GM12878 (cell line): Measurements from ENCODE around the gene CACNA1D. TPM values are rescaled to one million over a fixed set of nuclear protein-coding genes. Genes with fewer than 3 reads are reported as not detected.

ENCODE experiments used
- ATAC-seq: fragments of 200-7000 bp; cut with Tn5 transposase; 3 replicates; pipeline ENCODE4 v1.9.1; 2020; ENCODE audit warnings: mild to moderate bottlenecking, moderate library complexity
- BruUV-seq: library from RNA; stranded (reverse); fragments of 400-500 nt; replicated peaks from 2 replicates; lab custom pipeline; 2021; lab: Mats Ljungman, UMichigan
- CTCF ChIA-PET: fragments of 300-600 bp; sonication (Branson Sonifier 250); formaldehyde crosslinking; extraction: SDS; loops from one replicate; lab custom pipeline; 2021; ENCODE audit warnings: inconsistent platforms; lab: Yijun Ruan, JAX
- POLR2A ChIA-PET: fragments of 350-600 bp; formaldehyde crosslinking; extraction: SDS; loops from one replicate; lab custom pipeline; 2021; ENCODE audit warnings: inconsistent platforms; lab: Charles Lee
- RAD21 ChIA-PET: fragments of 300-600 bp; sonication (Branson Sonifier 250); formaldehyde crosslinking; loops from one replicate; lab custom pipeline; 2023; ENCODE audit warnings: antibody characterized with exemption; ENCODE audit not compliant: unreplicated experiment; lab: Charles Lee
- SMC1A ChIA-PET: fragments of 300-600 bp; sonication (Branson Sonifier 250); formaldehyde crosslinking; loops from one replicate; lab custom pipeline; 2023; ENCODE audit not compliant: unreplicated experiment, uncharacterized antibody; lab: Charles Lee
- DNase-seq: peaks from one replicate; pipeline ENCODE4 v3.0.0-alpha.2; 2011; ENCODE audit warnings: low read depth, low spot score
- FAIRE-seq: peaks from 3 replicates; lab custom pipeline; 2011; peaks lifted over from hg19 to GRCh38; lab: Jason Lieb, UNC
- H2AFZ ChIP-seq: 2 replicates; pipeline ENCODE4 v1.6.0; 2011; ENCODE audit warnings: low read depth, low read length, control low read depth; ENCODE audit not compliant: control insufficient read depth
- H3K27ac ChIP-seq: 2 replicates; pipeline ENCODE4 v1.5.1; 2011; ENCODE audit warnings: control low read depth; ENCODE audit not compliant: control insufficient read depth, insufficient read depth
- H3K27me3 ChIP-seq, 2 experiments: replicated peaks in 1 of 2; 2 replicates each; pipeline versions ENCODE4 v1.6.0 to v1.6.1; 2011; ENCODE audit warnings: low read length in 1 of 2; ENCODE audit not compliant: control insufficient read depth in 2 of 2, insufficient read depth in 2 of 2
- H3K36me3 ChIP-seq, 2 experiments: 2 replicates each; pipeline ENCODE4 v1.5.1; 2011; ENCODE audit warnings: low read length in 1 of 2; ENCODE audit not compliant: control insufficient read depth in 2 of 2, insufficient read depth in 2 of 2
- H3K4me1 ChIP-seq: 2 replicates; pipeline ENCODE4 v1.6.1; 2011; ENCODE audit warnings: mild to moderate bottlenecking, low read length, moderate library complexity, mixed read lengths; ENCODE audit not compliant: control insufficient read depth, insufficient read depth
- H3K4me2 ChIP-seq: 2 replicates; pipeline ENCODE4 v1.6.0; 2011; ENCODE audit warnings: control low read depth; ENCODE audit not compliant: control insufficient read depth, insufficient read depth
- H3K4me3 ChIP-seq: fragments of 200-600 bp; sonication (generic); 2 replicates; pipeline ENCODE4 v1.5.1; 2016
- H3K79me2 ChIP-seq: 2 replicates; pipeline ENCODE4 v1.6.0; 2011; ENCODE audit warnings: low read length; ENCODE audit not compliant: control insufficient read depth, insufficient read depth
- H3K9ac ChIP-seq: 2 replicates; pipeline ENCODE4 v1.8.0; 2011; ENCODE audit warnings: low read length, control low read depth, mixed read lengths; ENCODE audit not compliant: control insufficient read depth, insufficient read depth
- H3K9me3 ChIP-seq: replicated peaks from 3 replicates; pipeline ENCODE4 v1.5.1; 2011; ENCODE audit warnings: mild to moderate bottlenecking, low read length; ENCODE audit not compliant: control insufficient read depth, insufficient read depth
- H4K20me1 ChIP-seq: 2 replicates; pipeline ENCODE4 v1.6.0; 2011; ENCODE audit not compliant: control insufficient read depth, insufficient read depth
- ATF3 ChIP-seq: IDR thresholded peaks from 2 replicates; pipeline ENCODE4 v1.6.1; 2011; ENCODE audit warnings: low read depth, mild to moderate bottlenecking, low read length, moderate library complexity, borderline replicate concordance; ENCODE audit errors: extremely low read depth
- BHLHE40 ChIP-seq, 2 experiments: fragments of 450-650 bp in 1 of 2; IDR thresholded peaks; 2 replicates each; pipeline ENCODE4 v1.6.1; 2011 to 2017; ENCODE audit warnings: low read depth in 2 of 2, borderline replicate concordance in 1 of 2, improper control_type of control experiment in 1 of 2, low read length in 1 of 2, mild to moderate bottlenecking in 1 of 2
- BRCA1 ChIP-seq: IDR thresholded peaks from 2 replicates; pipeline ENCODE4 v1.6.1; 2011; ENCODE audit warnings: low read depth, low read length, improper control_type of control experiment
- CEBPB ChIP-seq, 2 experiments: fragments of 150-350 bp in 1 of 2; IDR thresholded peaks; 2 replicates each; pipeline ENCODE4 v1.6.1; 2012 to 2014; ENCODE audit warnings: low read depth in 2 of 2, low read length in 2 of 2, borderline replicate concordance in 1 of 2, inconsistent platforms in 1 of 2
- CREM ChIP-seq: IDR thresholded peaks from 2 replicates; pipeline ENCODE4 v1.6.1; 2014; ENCODE audit warnings: antibody characterized with exemption, low read depth
- GATAD2B ChIP-seq: fragments of 450-650 bp; conservative IDR thresholded peaks from 2 replicates; pipeline ENCODE4 v1.6.1; 2017; ENCODE audit warnings: low read depth, mild to moderate bottlenecking, moderate library complexity
- IRF3 ChIP-seq: fragments of 450-650 bp; IDR thresholded peaks from 2 replicates; pipeline ENCODE4 v1.6.1; 2014; ENCODE audit warnings: mild to moderate bottlenecking
- KAT2A ChIP-seq: conservative IDR thresholded peaks from 2 replicates; pipeline ENCODE4 v1.6.1; 2011; ENCODE audit warnings: low read depth, low read length; ENCODE audit not compliant: control insufficient read depth
- NBN ChIP-seq: fragments of 450-650 bp; IDR thresholded peaks from 2 replicates; pipeline ENCODE4 v1.6.1; 2016
- RAD21 ChIP-seq: IDR thresholded peaks from 2 replicates; pipeline ENCODE4 v1.6.1; 2011; ENCODE audit warnings: mild to moderate bottlenecking, low read depth, low read length, moderate library complexity; ENCODE audit not compliant: insufficient read depth
- RB1 ChIP-seq: fragments of 450-650 bp; formaldehyde crosslinking; IDR thresholded peaks from 2 replicates; pipeline ENCODE4 v1.6.1; 2017; ENCODE audit warnings: mild to moderate bottlenecking, borderline replicate concordance
- RFX5 ChIP-seq: IDR thresholded peaks from 2 replicates; pipeline ENCODE4 v1.6.1; 2011; ENCODE audit warnings: low read depth, low read length, improper control_type of control experiment
- TAF1 ChIP-seq: IDR thresholded peaks from 2 replicates; pipeline ENCODE4 v1.6.1; 2011; ENCODE audit warnings: mild to moderate bottlenecking, low read depth, low read length, borderline replicate concordance
- TARDBP ChIP-seq: IDR thresholded peaks from 2 replicates; pipeline ENCODE4 v1.6.1; 2016; ENCODE audit warnings: borderline replicate concordance
- ZSCAN29 ChIP-seq: fragments of 450-650 bp; IDR thresholded peaks from 2 replicates; pipeline ENCODE4 v1.6.1; 2017; ENCODE audit warnings: mild to moderate bottlenecking, moderate library complexity
- whole genome bisulfite sequencing: methylation state at CpG from one replicate; pipeline ENCODE4 v1.1.6; 2016; ENCODE audit warnings: low lambda C conversion rate; ENCODE audit not compliant: insufficient replicate concordance, insufficient coverage; ENCODE audit errors: missing lambda C conversion rate; 5-methylcytosine and 5-hydroxymethylcytosine counted together
- in situ Hi-C: fragments of 300-500 bp; cut with MboI; formaldehyde crosslinking; loops from 9 replicates; pipeline ENCODE4 v1.14.3; 2018; ENCODE audit warnings: mixed read lengths
- intact Hi-C: fragments of 100-400 bp; cut with micrococcal nuclease; formaldehyde crosslinking; loops from one replicate; pipeline ENCODE4 v1.14.2; 2022; ENCODE audit not compliant: unreplicated experiment
- polyA plus RNA-seq, 11 experiments: library from polyadenylated mRNA; depleted of rRNA in 4 of 11; unstranded in 6 of 11; stranded (reverse) in 5 of 11; fragments of >200 nt; fragmentation: Nextera tagmentation in 4 of 11; fragmentation: Illumina TruSeq in 1 of 11; extraction: Ambion mirVana in 4 of 11; extraction: Trizol in 1 of 11; gene quantifications; 1 replicate in 1 of 11; 2 replicates in 10 of 11; pipeline versions ENCODE4 v1.2.1 to v1.2.3, GENCODE V29; 2011 to 2016; ENCODE audit warnings: inconsistent platforms in 2 of 11, missing spikeins in 2 of 11, low read depth in 1 of 11
- total RNA-seq, 4 experiments: library from RNA; depleted of rRNA in 3 of 4; stranded (reverse); fragments of >200 nt in 3 of 4; fragmentation: Illumina TruSeq in 1 of 4; extraction: Trizol in 1 of 4; gene quantifications; 2 replicates each; pipeline versions ENCODE4 v1.2.1 to v1.2.3, GENCODE V29; 2013 to 2021
- TF ChIP-seq, protein P1 (sequence below), 3 experiments: IDR thresholded peaks in 2 of 3; conservative IDR thresholded peaks in 1 of 3; 2 replicates each; pipeline ENCODE4 v1.5.1; 2011; ENCODE audit warnings: low read depth in 3 of 3, low read length in 3 of 3, mild to moderate bottlenecking in 3 of 3, control low read depth in 2 of 3, moderate library complexity in 2 of 3, inconsistent platforms in 1 of 3, mixed read lengths in 1 of 3; ENCODE audit not compliant: control insufficient read depth in 2 of 3, insufficient read depth in 1 of 3; ENCODE audit errors: extremely low read depth in 1 of 3

CACNA1D gene
- total and polyA plus RNA-seq, 10 of the 15 experiments (the other 5 are each of a cell fraction or from before 2014, with no cell fraction given) = 0.21 to 24.4 (median 1.6) TPM

GRCh38 chr3:53777468-53777867 is 283.1 kb downstream of the CACNA1D start:
- ChIA-PET RAD21 (interaction anchor here (4.9 kb wide), 1 partner anchor 67 kb away, joined by 41 read pairs; the partner anchor contains the start of genes CHDH and IL17RB), CTCF (no interaction called here), SMC1A (interaction anchor here (0.6 kb wide), 1 partner anchor 66 kb away, joined by 3 read pairs; no protein-coding TSS in a partner anchor), POLR2A (no interaction called here)
- Histone ChIP-seq H3K9me3 (no peaks in the 10 kb centered on the region), H2AFZ (no peak overlapping the region), H4K20me1 (no peaks in the 10 kb centered on the region), H3K4me1 (peaks cover 22% of the 10 kb centered on the region), H3K27me3 (no peaks in the 10 kb centered on the region), H3K79me2 (no peaks in the 10 kb centered on the region), H3K9ac (no peak overlapping the region), H3K27ac (no peak overlapping the region), H3K4me3 (no peak overlapping the region), H3K36me3 (no peaks in the 10 kb centered on the region), H3K4me2 (no peak overlapping the region)
- no TSS peak for BruUV-seq
- no peak for ATAC-seq
- WGBS = 68% methylated on average over 6 of the region's 8 CpGs
- intact Hi-C loops (no loop called here), in situ Hi-C loops (no loop called here)
- no peak for TF ChIP-seq RAD21
- TF ChIP-seq ATF3 = no peak
- no peak for TF ChIP-seq GATAD2B
- no peak for TF ChIP-seq NBN
- no peak for TF ChIP-seq KAT2A
- no peak for TF ChIP-seq CREM
- no peak for TF ChIP-seq RFX5
- no peak for TF ChIP-seq ZSCAN29
- no peak for DNase-seq
- FAIRE-seq = no peak

DNA sequence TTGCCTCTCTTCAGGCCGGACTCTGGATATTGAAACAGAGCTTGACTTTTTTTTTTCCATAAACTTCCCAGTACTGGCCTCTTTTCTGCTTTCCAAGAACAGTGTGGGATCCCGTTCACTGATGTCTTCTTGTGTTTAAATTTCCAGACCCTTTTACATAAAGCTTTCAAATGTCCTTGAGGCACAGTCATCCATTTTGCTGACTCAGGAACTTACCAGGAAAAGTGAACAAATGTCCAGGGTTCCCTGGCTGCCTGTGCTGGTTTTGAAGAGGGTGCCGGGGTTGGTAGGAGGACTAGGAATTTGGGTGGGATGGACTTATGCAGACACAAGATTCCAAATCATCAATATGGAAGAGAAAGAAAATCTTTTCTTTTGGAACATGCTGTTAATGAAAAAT is 283.7 kb downstream of the CACNA1D start:
- Histone ChIP-seq H3K9me3 (no peaks in the 10 kb centered on the region), H3K4me3 (no peak overlapping the region), H3K36me3 (no peaks in the 10 kb centered on the region), H2AFZ (no peak overlapping the region), H3K79me2 (no peaks in the 10 kb centered on the region), H3K27ac (no peak overlapping the region), H3K27me3 (no peaks in the 10 kb centered on the region), H3K4me2 (no peak overlapping the region), H3K9ac (no peak overlapping the region), H3K4me1 (peaks cover 17% of the 10 kb centered on the region), H4K20me1 (no peaks in the 10 kb centered on the region)
- FAIRE-seq (no peak), DNase-seq (no peak), ATAC-seq (no peak)
- in situ Hi-C loops = no loop called here
- ChIA-PET RAD21 (no interaction called here), SMC1A (interaction anchor here (0.6 kb wide), 1 partner anchor 65 kb away, joined by 3 read pairs; no protein-coding TSS in a partner anchor), CTCF (no interaction called here), POLR2A (no interaction called here)
- intact Hi-C loops = no loop called here
- no TSS peak for BruUV-seq
- WGBS = 63% methylated on average over 3 of the region's 3 CpGs
- TF ChIP-seq TAF1 (no peak), BRCA1 (no peak), IRF3 (no peak), RB1 (no peak), BHLHE40 (IDR thresholded peaks at IDR 0.05; ENCODE audit: borderline replicate concordance in 1 of 2, low read depth in 2 of 2, low read length in 1 of 2) (no peak), CEBPB (IDR thresholded peaks at IDR 0.05; ENCODE audit: borderline replicate concordance in 1 of 2, low read depth in 2 of 2, low read length in 2 of 2) (no peak), TARDBP (no peak)
- TF ChIP-seq, protein P1, sequence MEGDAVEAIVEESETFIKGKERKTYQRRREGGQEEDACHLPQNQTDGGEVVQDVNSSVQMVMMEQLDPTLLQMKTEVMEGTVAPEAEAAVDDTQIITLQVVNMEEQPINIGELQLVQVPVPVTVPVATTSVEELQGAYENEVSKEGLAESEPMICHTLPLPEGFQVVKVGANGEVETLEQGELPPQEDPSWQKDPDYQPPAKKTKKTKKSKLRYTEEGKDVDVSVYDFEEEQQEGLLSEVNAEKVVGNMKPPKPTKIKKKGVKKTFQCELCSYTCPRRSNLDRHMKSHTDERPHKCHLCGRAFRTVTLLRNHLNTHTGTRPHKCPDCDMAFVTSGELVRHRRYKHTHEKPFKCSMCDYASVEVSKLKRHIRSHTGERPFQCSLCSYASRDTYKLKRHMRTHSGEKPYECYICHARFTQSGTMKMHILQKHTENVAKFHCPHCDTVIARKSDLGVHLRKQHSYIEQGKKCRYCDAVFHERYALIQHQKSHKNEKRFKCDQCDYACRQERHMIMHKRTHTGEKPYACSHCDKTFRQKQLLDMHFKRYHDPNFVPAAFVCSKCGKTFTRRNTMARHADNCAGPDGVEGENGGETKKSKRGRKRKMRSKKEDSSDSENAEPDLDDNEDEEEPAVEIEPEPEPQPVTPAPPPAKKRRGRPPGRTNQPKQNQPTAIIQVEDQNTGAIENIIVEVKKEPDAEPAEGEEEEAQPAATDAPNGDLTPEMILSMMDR (IDR thresholded peaks at IDR 0.05 in 2 of 3, conservative IDR thresholded peaks at IDR 0.05 in 1 of 3; ENCODE audit: control insufficient read depth in 2 of 3, extremely low read depth in 1 of 3, insufficient read depth in 1 of 3, low read depth in 3 of 3, low read length in 3 of 3) = no peak
